Parathyroid adenoma (tissue), 2 donors: ENCODE results near the gene BTRC.

Experiments used
- H2AFZ ChIP-seq: fragments of 300-600 bp; sonication (generic); one replicate; pipeline ENCODE4 v1.7.0; 2017; ENCODE audit warnings: antibody characterized with exemption, mild to moderate bottlenecking
- H3K27ac ChIP-seq: fragments of 300-600 bp; sonication (generic); one replicate; pipeline ENCODE4 v1.7.0; 2017
- H3K27me3 ChIP-seq: fragments of 300-600 bp; sonication (generic); one replicate; pipeline ENCODE4 v1.7.0; 2017; ENCODE audit warnings: low read length; ENCODE audit not compliant: control insufficient read depth, insufficient read depth
- H3K36me3 ChIP-seq: fragments of 300-600 bp; sonication (generic); one replicate; pipeline ENCODE4 v1.7.0; 2017; ENCODE audit warnings: low read length; ENCODE audit not compliant: control insufficient read depth, insufficient read depth
- H3K4me1 ChIP-seq: fragments of 300-600 bp; sonication (generic); one replicate; pipeline ENCODE4 v1.7.0; 2017; ENCODE audit warnings: control low read depth
- H3K4me2 ChIP-seq: fragments of 300-600 bp; sonication (generic); one replicate; pipeline ENCODE4 v1.7.0; 2017; ENCODE audit warnings: low read length
- H3K4me3 ChIP-seq: fragments of 300-600 bp; sonication (generic); one replicate; pipeline ENCODE4 v1.7.0; 2017; ENCODE audit warnings: low read depth, low read length
- H3K79me2 ChIP-seq: fragments of 300-600 bp; sonication (generic); one replicate; pipeline ENCODE4 v1.7.0; 2017; ENCODE audit warnings: control low read depth
- H3K9ac ChIP-seq: fragments of 300-600 bp; sonication (generic); one replicate; pipeline ENCODE4 v1.7.0; 2017; ENCODE audit warnings: mild to moderate bottlenecking
- H3K9me3 ChIP-seq: fragments of 300-600 bp; sonication (generic); one replicate; pipeline ENCODE4 v1.7.0; 2017; ENCODE audit warnings: low read length; ENCODE audit not compliant: control insufficient read depth
- CTCF ChIP-seq: fragments of 300-600 bp; sonication (generic); IDR thresholded peaks from one replicate; pipeline ENCODE4 v1.7.0; 2017; ENCODE audit warnings: antibody characterized with exemption, mild to moderate bottlenecking
- donor health status: primary hyperparathyroidism.

The BTRC gene

GRCh38 chr10:101389986-101390531, 36.1 kb downstream of the BTRC start:
- Histone ChIP-seq H3K4me2 (no peak overlapping the region), H3K79me2 (peaks cover 19% of the 10 kb centered on the region), H2AFZ (no peak overlapping the region), H3K9ac (no peak overlapping the region), H3K27me3 (no peaks in the 10 kb centered on the region), H3K36me3 (no peaks in the 10 kb centered on the region), H3K4me1 (peaks cover 16% of the 10 kb centered on the region), H3K27ac (no peak overlapping the region), H3K4me3 (no peak overlapping the region), H3K9me3 (no peaks in the 10 kb centered on the region)
- no peak for TF ChIP-seq CTCF

GRCh38 chr10:101393378-101393777, 39.4 kb downstream of the BTRC start:
- Histone ChIP-seq H3K36me3 (no peaks in the 10 kb centered on the region), H3K79me2 (peaks cover 23% of the 10 kb centered on the region), H3K9me3 (no peaks in the 10 kb centered on the region), H3K27ac (no peak overlapping the region), H3K27me3 (no peaks in the 10 kb centered on the region), H3K4me2 (no peak overlapping the region), H3K4me3 (no peak overlapping the region), H2AFZ (no peak overlapping the region), H3K9ac (no peak overlapping the region), H3K4me1 (peaks cover 13% of the 10 kb centered on the region)
- TF ChIP-seq CTCF, result no peak

- Histone ChIP-seq H3K36me3 (no peaks in the 10 kb centered on the region), H3K79me2 (peaks cover 29% of the 10 kb centered on the region), H3K9ac (no peak overlapping the region), H3K27ac (no peak overlapping the region), H3K27me3 (no peaks in the 10 kb centered on the region), H2AFZ (no peak overlapping the region), H3K9me3 (no peaks in the 10 kb centered on the region), H3K4me2 (no peak overlapping the region), H3K4me1 (peaks cover 9% of the 10 kb centered on the region), H3K4me3 (no peak overlapping the region)
- TF ChIP-seq CTCF, result no peak
These were observed 40.7 kb downstream of the BTRC start for GRCh38 chr10:101394524-101395133.

GRCh38 chr10:101397140-101397539, 43.2 kb downstream of the BTRC start:
- H3K27me3 ChIP-seq, result no peaks in the 10 kb centered on the region
- peaks cover 9% of the 10 kb centered on the region for H3K4me1 ChIP-seq
- H3K4me3 ChIP-seq, result no peak overlapping the region
- no peak overlapping the region for H3K27ac ChIP-seq
- peaks cover 37% of the 10 kb centered on the region for H3K79me2 ChIP-seq
- no peaks in the 10 kb centered on the region for H3K36me3 ChIP-seq
- H3K4me2 ChIP-seq, result no peak overlapping the region
- H3K9me3 ChIP-seq, result no peaks in the 10 kb centered on the region
- H3K9ac ChIP-seq, result no peak overlapping the region
- H2AFZ ChIP-seq, result no peak overlapping the region
- no peak for TF ChIP-seq CTCF

DNA sequence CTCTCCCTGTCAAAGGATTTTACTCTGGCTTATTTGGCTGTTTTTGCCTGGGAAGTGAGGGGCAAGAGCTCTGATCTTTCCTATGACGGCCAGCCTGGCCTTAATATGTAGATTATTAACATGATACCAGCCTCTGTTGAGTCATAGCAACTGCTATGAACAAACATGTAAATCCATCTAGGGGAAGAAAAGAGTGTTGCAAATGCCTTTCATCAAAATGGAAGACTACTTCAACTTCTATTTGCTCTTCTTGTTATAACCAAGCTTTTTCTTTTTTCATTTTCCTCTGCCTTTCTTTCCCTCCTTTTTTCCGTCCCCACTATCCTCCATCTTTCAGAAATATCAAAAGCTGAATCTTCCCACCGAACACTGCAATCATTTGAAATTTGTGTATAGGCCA, 46.6 kb downstream of the BTRC start:
- no peaks in the 10 kb centered on the region for H3K9me3 ChIP-seq
- no peaks in the 10 kb centered on the region for H3K4me1 ChIP-seq
- H2AFZ ChIP-seq, result no peak overlapping the region
- no peak for TF ChIP-seq CTCF
- H3K9ac ChIP-seq, result no peak overlapping the region
- no peaks in the 10 kb centered on the region for H3K36me3 ChIP-seq
- H3K27me3 ChIP-seq, result no peaks in the 10 kb centered on the region
- no peak overlapping the region for H3K4me2 ChIP-seq
- H3K27ac ChIP-seq, result no peak overlapping the region
- peaks cover 32% of the 10 kb centered on the region for H3K79me2 ChIP-seq
- no peak overlapping the region for H3K4me3 ChIP-seq
